Body of pancreas (tissue), 4 donors: ENCODE results near the gene RCN2. TPM values are rescaled to one million over a fixed set of nuclear protein-coding genes. Genes with fewer than 3 reads are reported as not detected.
A peak's percentile ranks its signal among the peaks of the same experiment; 100 is the strongest.

Experiments used
- ATAC-seq: fragments of 150-250 bp; one replicate; pipeline ENCODE4 v1.9.1; 2016
- DNase-seq, 4 donors: peaks; one replicate each; pipeline ENCODE4 v3.0.0-alpha.2; 2019
- H3K27ac ChIP-seq, 4 donors: fragments of 200-600 bp; sonication (generic); 1 replicate in 3 of 4; 2 replicates in 1 of 4; pipeline versions ENCODE4 v1.5.1 to v1.6.1; 2016 to 2019; ENCODE audit warnings: mild to moderate bottlenecking in 1 of 4, mixed read lengths in 1 of 4, moderate library complexity in 1 of 4
- H3K27me3 ChIP-seq, 2 donors: fragments of 200-600 bp; sonication (generic); one replicate each; pipeline ENCODE4 v1.6.0; 2016; ENCODE audit warnings: mild to moderate bottlenecking in 1 of 2
- H3K36me3 ChIP-seq, 2 donors: fragments of 200-600 bp; sonication (generic); replicated peaks in 1 of 2; 2 replicates each; pipeline ENCODE4 v1.5.1; 2016; ENCODE audit warnings: low read depth in 2 of 2; ENCODE audit not compliant: insufficient read depth in 1 of 2
- H3K4me1 ChIP-seq: fragments of 200-600 bp; sonication (generic); one replicate; pipeline ENCODE4 v1.6.0; 2016
- H3K4me3 ChIP-seq, 2 donors: fragments of 200-600 bp; sonication (generic); 1 replicate in 1 of 2; 2 replicates in 1 of 2; pipeline ENCODE4 v1.5.1; 2016 to 2019
- H3K9me3 ChIP-seq, 3 donors: fragments of 200-600 bp; sonication (generic); 1 replicate in 2 of 3; 2 replicates in 1 of 3; pipeline ENCODE4 v1.5.1; 2016
- CTCF ChIP-seq, 7 experiments: fragments of 450-650 bp in 4 of 7; fragments of 200-600 bp in 3 of 7; sonication (generic) in 3 of 7; IDR thresholded peaks; one replicate each; pipeline ENCODE4 v1.5.1; 2016 to 2019; ENCODE audit warnings: antibody characterized with exemption in 7 of 7
- POLR2A ChIP-seq, 3 donors: fragments of 450-650 bp; IDR thresholded peaks; one replicate each; pipeline ENCODE4 v1.6.1; 2016; ENCODE audit warnings: antibody characterized with exemption in 3 of 3, mild to moderate bottlenecking in 2 of 3
- WGBS, 2 donors: methylation state at CpG; one replicate each; pipeline ENCODE4 v1.1.5; 2017; 5-methylcytosine and 5-hydroxymethylcytosine counted together
- intact Hi-C: fragments of 100-400 bp; cut with DNase I; formaldehyde crosslinking; loops from one replicate; pipeline ENCODE4 v1.15.1; 2023
- total RNA-seq, 2 donors: library from RNA; depleted of rRNA; stranded (reverse); fragments of >200 nt; gene quantifications; one replicate each; pipeline ENCODE4 v1.1.0, GENCODE V29; 2016

The RCN2 gene
- total RNA-seq, 2 donors from 2014 or later: 22.8 to 25.1 TPM

- no peaks in the 10 kb centered on the region for H3K27me3 ChIP-seq
- peak overlapping the region; percentile 18 to 49 for H3K4me3 ChIP-seq
- DNase-seq (no peak), ATAC-seq (no peak)
- H3K27ac ChIP-seq: peak overlapping the region; percentile 74 to 91 (median 87)
- intact Hi-C loops: no loop called here
- peaks cover 15% of the 10 kb centered on the region for H3K4me1 ChIP-seq
- no peaks in the 10 kb centered on the region for H3K9me3 ChIP-seq
- no peak for TF ChIP-seq POLR2A (IDR thresholded peaks at IDR 0.05)
- TF ChIP-seq CTCF (IDR thresholded peaks at IDR 0.05): no peak
- 16 to 17% methylated on average over 14 of the region's 14 CpGs for WGBS, 2 donors
- H3K36me3 ChIP-seq: no peaks in the 10 kb centered on the region
Observed at GRCh38 chr15:76932135-76932966, 802 bp downstream of the RCN2 start.

GRCh38 chr15:76935620-76936019 is 4.1 kb downstream of the RCN2 start:
- ATAC-seq: no peak
- intact Hi-C loops: no loop called here
- Histone ChIP-seq H3K4me3 (no peak overlapping the region), H3K27ac (no peak overlapping the region), H3K9me3 (no peaks in the 10 kb centered on the region), H3K36me3 (no peaks in the 10 kb centered on the region), H3K4me1 (peaks cover 14% of the 10 kb centered on the region), H3K27me3 (no peaks in the 10 kb centered on the region)
- TF ChIP-seq CTCF (IDR thresholded peaks at IDR 0.05) (no peak), POLR2A (IDR thresholded peaks at IDR 0.05) (no peak)
- DNase-seq: no peak
- 88 to 97% methylated on average over 2 of the region's 2 CpGs for WGBS, 2 donors

GRCh38 chr15:76936671-76937070 is 5.1 kb downstream of the RCN2 start:
- H3K9me3 ChIP-seq: no peaks in the 10 kb centered on the region
- intact Hi-C loops: no loop called here
- WGBS, 2 donors: 81 to 93% methylated on average over 3 of the region's 3 CpGs
- no peaks in the 10 kb centered on the region for H3K27me3 ChIP-seq
- H3K4me3 ChIP-seq: no peak overlapping the region
- H3K4me1 ChIP-seq: peaks cover 8% of the 10 kb centered on the region
- no peak for TF ChIP-seq POLR2A (IDR thresholded peaks at IDR 0.05)
- H3K36me3 ChIP-seq: no peaks in the 10 kb centered on the region
- H3K27ac ChIP-seq: no peak overlapping the region
- no peak for ATAC-seq
- DNase-seq: no peak

GRCh38 chr15:76938752-76939151 is 7.2 kb downstream of the RCN2 start:
- no peak for DNase-seq
- Histone ChIP-seq H3K27me3 (no peaks in the 10 kb centered on the region), H3K36me3 (no peaks in the 10 kb centered on the region), H3K27ac (no peak overlapping the region), H3K4me1 (no peaks in the 10 kb centered on the region), H3K4me3 (no peak overlapping the region), H3K9me3 (no peaks in the 10 kb centered on the region)
- WGBS, 2 donors: 90 to 97% methylated on average over 5 of the region's 5 CpGs
- intact Hi-C loops: no loop called here
- ATAC-seq: no peak
- TF ChIP-seq POLR2A (IDR thresholded peaks at IDR 0.05) (no peak), CTCF (IDR thresholded peaks at IDR 0.05) (no peak)

GRCh38 chr15:76939715-76940114 is 8.2 kb downstream of the RCN2 start:
- WGBS, 2 donors: 0% methylated on average over 1 of the region's 1 CpG
- intact Hi-C loops: no loop called here
- no peak for DNase-seq
- ATAC-seq: no peak
- no peaks in the 10 kb centered on the region for H3K9me3 ChIP-seq
- H3K27me3 ChIP-seq: no peaks in the 10 kb centered on the region
- H3K4me3 ChIP-seq: no peak overlapping the region
- TF ChIP-seq POLR2A (IDR thresholded peaks at IDR 0.05): no peak
- no peaks in the 10 kb centered on the region for H3K4me1 ChIP-seq
- no peaks in the 10 kb centered on the region for H3K36me3 ChIP-seq
- H3K27ac ChIP-seq: no peak overlapping the region

- Histone ChIP-seq H3K27ac (no peak overlapping the region), H3K4me1 (no peaks in the 10 kb centered on the region), H3K4me3 (no peak overlapping the region), H3K27me3 (no peaks in the 10 kb centered on the region), H3K36me3 (no peaks in the 10 kb centered on the region), H3K9me3 (no peaks in the 10 kb centered on the region)
- ATAC-seq (no peak), DNase-seq (no peak)
- WGBS, 2 donors: 79 to 90% methylated on average over 2 of the region's 2 CpGs
- intact Hi-C loops: no loop called here
- TF ChIP-seq POLR2A (IDR thresholded peaks at IDR 0.05) (no peak), CTCF (IDR thresholded peaks at IDR 0.05) (no peak)
Observed at GRCh38 chr15:76941636-76942035, 10.1 kb downstream of the RCN2 start.
